SIG-M5 (cell line): ENCODE data around the gene LMF2.

Experiments used
- DNase-seq: peaks from one replicate; lab custom pipeline; 2025; lab: John Stamatoyannopoulos, UW

The LMF2 gene

DNA sequence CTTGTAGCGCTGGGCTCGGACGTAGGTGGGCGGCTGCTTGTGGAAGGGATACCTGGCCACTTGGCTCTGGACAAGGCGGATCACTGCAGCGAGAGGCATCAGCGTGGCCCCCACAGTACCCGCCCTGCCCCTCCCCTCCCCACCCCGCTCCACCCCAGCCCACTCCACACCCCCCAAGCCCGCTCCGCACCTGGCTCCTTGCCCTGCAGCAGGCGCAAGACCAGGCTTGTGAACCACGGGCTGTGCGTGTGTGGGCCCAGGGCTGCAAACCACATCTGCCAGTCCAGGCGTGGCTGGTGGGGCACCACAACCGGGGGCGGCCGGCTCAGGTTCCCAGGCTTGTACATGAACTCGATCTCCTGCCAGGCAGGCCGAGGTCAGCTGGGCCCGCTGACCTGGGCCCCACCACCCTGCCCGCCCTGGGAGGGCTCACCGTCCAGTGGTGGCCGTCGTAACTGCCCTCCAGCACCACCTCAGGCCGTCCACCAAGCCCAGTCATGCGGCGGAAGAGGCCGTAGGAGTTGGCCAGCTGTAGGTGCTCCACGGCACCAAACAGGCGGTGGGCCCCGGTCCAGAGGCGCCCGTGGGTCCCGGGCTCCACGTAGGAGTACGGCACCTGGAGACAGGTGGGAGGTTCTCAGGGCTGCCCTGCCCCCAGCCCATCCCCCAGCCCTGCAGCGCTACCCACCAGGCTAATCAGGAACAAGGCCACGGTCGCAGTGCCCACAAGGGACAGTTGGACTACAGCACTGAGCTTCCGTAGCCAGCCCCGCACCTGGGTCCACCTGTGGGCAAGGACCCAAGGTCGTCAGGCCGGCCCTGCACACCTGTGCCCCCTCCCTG lies 2.9 kb downstream of the LMF2 start:
- no peak for DNase-seq

DNA sequence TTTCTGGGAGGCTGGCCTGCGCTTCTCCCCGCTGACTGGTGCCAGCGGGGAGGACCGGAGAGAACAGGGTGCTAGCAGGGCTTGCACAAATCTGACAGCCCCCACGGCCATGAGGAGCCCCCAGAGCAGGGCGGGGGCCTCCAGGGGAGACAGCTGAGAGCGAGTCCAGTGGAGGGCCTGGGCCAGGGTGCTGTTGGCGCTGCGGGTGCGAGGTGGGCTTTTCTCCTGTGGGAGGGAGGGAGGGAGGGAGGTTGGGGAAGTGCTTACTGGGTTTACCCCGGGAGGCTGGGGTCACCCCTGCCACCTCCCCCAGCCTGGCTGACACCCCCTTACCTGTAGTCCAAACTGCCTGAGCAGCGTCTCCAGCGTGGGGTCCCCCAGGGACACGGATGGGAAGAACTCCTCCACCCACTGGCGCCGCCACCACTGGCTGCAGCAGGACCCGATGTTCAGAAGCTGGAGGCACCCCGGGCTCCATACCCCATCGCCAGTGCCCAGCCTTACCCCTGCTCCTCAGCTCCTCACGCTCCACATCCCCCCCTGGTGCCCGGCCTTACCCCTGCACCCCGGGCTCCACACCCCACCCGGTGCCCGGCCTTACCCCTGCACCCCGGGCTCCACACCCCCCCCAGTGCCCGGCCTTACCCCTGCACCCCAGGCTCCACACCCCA lies 3.9 kb downstream of the LMF2 start:
- DNase-seq, result no peak

DNA sequence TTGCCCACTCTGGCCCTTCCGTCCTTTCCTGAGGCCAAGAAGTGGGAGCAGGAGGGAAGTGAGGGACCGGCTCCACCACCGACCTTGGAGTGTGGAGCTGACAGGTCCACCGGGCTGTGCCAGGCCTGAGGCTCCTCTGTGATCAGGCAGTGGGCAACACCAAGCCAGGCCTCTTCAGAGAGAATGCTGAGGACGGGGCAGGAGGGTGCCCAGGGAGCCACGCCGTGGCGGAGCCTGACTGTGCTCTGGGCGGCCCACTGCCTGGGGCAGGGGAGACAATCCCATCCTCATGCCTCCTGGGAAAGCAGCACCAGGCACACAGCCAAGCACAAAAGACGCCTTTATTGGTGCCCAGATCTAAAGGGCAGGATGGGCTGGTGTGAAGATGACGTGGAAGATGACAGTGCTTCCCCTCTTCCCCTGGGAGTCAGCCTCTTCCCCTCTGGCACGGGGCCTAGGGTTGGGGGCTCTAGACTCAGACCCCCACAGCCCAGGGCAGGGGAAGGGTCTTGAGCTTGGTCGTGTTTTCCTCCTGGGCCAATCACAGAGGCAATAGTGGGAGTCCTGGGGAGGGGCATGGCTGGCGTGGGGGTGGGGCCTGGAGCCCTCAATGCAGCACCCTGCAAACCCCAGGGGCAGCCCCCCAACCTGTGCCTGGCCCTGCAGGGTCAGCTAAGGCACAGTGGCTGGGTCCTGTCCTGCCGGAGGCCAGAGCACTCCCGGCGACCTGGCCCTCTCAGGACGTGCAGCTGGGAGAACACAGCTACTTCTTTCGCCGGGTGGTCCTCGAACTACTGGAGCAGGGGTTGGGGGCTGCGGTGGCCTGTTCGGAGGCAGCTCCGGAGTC lies 4.7 kb downstream of the LMF2 start:
- no peak for DNase-seq

DNA sequence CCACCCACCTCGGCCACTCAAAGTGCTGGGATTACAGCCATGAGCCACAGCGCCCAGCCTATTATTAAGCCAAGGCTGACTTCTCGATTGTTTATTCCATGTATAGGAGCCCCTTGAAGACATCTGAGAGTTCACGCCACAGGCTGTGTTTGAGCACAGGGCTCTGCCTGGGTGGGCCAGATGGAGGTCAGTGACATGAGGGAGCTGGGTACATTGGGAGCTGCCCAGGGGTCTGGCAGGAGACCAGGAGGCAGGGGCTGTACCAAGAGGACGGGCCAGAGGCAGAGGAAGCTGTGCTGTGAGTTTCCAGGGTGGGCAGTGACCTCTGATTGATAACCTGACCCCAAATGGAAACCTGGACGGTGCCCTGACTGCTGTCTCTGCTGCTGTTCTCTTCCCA lies 5.4 kb downstream of the LMF2 start:
- DNase-seq, result no peak

DNA sequence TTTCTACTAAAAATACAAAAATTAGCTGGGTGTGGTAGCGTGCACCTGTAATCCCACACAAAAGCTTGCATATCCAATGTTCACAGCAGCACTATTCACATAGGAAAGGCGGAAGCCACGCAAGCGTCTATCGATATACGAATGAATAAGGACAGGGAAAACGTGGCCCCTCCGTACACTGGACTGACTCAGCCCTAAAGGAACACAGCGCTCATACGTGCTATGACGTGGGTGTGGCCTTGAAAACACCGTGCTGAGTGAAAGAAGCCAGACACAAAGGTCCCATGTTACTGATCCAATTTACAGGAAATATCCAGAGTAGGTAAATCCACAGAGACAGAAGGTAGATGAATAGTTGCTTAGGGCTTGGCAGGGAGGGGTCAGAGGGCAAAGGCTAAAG lies 7.0 kb downstream of the LMF2 start:
- no peak for DNase-seq

DNA sequence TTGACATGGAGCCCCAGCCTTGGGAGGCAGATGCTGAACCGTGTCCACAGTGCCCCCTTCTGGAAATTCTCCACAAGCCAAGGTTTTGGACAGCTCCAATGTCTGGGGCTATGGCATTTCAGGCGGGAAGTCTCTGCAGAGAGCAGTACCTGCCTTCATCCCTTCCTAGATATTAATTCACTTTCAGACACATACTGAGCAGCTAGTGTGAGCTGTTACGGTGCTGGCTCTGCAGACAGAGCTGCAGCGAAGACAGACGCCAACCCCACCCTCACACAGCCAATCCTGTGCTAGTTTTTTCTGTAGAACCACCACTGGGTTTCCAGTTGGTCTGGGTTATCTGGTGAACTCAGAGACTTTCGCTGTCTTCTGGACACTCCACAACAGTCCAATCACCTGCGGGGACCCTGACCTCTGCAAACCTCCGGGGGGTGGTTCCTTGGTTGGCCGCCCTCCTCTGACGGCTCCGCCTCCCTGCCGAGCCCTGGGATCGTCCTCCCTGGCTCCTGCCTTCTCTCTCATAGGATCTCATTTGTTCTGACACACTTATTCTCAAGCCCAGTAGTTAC lies 9.1 kb downstream of the LMF2 start:
- DNase-seq, result no peak

DNA sequence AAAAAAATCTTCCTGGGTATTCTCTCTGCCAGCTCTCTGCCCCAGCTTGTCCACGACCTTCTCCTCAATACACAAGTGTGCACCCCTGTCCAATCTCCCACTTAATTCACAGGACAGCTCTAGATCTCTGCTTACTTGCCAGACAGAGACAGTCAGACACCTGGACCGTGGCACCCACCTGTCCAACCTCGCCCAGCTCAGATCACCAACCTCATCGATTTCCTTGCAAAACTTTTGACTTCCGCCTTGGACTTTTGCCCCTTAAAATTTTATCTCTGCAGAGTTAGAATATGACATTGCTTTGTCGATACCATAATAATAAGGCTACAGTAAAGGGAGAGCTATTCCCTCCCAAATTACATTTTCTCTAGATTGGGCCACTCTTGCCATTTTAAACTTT lies 10.4 kb downstream of the LMF2 start:
- DNase-seq, result no peak

DNA sequence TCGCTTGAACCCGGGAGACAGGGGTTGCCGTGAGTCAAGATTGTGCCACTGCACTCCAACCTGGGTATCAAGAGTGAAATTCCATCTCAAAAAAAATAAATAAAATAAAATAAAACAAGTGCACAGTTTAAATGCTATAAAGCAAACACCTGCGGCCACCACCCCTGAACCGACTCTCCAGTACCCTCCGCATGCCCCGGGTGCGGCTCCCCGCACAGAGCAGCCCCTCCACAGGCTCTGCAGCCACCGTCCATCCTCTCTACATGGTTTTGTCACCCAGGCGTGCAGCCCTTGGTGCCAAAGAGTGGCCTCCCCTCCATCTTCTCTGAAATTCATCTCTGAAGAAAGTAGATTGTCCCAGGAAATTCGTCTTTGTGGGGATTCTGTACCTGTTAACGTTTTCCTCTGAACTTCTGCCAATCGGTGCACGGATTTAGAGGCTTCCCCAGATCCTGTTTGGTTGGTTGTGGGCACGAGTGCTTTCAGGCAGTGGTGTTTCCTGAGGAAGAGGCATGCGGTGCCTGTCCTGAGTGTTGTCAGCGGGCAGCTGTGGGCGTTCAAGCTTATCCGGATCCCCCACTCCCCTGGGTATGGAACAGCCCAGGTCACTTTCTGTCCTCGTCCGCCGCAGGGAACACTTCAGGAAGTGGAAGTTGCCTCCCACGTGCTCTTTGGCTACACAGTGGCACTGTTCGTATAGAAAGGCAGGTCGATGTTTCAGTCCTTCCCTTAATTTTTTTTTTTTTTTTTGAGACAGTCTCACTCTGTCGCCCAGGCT lies 16.8 kb downstream of the LMF2 start:
- DNase-seq, result no peak

DNA sequence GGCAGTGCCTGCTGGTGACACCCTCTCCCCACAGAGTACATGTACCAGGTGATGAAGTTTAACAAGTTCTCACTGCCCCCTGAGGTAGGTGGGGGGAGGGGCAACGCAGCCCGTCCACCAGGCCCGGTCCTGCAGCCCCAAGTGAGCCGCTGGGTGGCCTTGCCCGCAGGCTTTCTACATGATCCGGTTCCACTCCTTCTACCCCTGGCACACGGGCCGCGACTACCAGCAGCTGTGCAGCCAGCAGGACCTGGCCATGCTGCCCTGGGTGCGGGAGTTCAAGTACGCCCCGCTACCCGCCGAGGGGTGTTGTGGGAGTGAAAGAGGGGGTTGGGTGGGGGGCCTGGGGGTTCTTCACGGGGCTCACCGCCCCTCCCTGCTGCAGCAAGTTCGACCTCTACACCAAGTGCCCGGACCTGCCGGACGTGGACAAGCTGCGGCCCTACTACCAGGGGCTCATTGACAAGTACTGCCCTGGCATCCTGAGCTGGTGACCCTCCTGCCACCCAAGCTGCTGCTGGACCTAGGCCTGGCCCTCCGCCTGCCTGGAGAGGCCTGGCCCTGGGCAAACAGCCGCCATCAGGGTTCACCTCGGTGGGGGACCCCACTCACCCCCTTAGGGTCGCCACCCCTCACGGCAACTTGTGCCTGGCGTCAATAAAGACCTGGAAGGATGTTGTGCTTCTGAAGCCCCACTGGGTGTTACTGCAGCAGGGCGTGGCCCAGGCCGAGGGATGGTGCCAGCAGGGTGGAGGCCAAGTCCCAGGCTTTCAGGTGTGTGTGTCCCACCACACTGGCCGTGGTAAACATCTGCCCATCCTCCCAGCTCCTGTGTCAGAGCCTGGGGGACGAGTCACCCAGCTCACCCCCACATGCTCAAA lies 17.9 kb downstream of the LMF2 start:
- DNase-seq, result no peak

DNA sequence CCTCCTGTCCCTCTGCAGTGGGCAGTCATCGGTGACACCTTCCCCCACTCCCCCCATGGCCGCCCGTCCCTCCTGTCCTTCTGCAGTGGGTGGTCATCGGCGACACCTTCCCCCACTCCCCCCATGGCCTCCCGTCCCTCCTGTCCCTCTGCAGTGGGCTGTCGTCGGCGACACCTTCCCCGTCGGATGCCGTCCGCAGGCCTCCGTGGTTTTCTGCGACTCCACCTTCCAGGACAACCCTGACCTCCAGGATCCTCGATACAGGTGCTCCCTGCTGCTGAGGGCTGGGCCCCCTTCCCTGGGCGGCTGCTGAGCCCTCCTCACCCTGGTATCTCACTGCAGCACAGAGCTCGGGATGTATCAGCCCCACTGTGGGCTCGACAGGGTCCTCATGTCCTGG lies 18.6 kb downstream of the LMF2 start:
- DNase-seq, result no peak

DNA sequence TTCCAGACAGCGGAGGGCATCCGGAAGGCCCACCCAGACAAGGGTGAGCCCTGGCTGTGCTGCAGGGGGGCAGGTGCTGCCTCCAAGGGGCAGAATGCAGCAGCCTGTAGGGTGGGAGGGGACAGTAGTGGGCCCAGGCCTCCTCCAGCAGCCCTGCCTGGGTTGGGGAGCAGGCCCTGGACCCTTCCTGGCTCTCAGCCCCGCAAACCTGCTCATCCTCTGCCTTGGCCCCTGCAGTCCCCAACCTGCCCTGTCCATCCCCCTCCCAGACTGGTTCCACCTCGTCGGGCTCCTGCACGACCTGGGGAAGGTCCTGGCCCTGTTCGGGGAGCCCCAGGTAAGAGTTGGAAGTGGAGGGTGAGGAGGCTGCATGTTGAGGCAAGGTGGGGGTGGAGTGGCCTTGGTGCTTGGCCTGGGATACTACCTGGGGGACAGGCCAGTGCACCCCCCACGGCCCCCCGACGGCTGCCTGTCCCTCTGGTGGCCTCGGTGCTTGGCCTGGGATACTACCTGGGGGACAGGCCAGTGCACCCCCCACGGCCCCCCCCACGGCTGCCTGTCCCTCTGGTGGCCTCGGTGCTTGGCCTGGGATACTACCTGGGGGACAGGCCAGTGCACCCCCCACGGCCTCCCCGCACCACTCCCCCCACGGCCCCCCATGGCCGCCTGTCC lies 19.4 kb downstream of the LMF2 start:
- DNase-seq, result no peak

DNA sequence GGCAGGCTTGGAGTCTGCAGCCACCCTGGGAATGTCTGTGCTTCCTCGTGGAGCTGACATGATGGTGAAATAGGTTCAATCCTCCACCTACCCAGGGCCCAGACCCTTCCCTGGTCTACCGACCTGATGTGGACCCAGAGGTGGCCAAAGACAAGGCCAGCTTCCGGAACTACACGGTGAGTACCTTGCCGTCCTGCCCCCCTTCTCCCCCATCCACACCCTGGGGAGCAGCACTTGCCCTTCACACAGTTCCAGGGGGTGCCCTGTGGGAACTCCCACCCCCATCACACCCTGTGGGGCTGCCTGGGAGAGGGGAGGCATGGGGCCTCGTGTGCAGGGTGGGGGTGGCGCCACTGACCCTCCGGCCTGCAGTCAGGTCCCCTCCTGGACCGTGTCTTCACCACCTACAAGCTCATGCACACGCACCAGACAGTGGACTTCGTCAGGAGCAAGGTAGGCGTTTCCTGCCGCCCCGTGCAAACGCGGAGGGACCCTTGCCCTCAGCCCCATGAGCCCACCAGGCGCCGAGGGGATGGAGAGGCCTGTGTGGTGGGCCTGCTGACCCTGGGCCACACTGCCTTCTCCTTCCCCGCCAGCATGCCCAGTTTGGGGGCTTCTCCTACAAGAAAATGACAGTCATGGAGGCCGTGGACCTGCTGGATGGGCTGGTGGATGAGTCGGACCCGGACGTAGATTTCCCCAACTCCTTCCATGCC lies 20.1 kb downstream of the LMF2 start:
- no peak for DNase-seq

DNA sequence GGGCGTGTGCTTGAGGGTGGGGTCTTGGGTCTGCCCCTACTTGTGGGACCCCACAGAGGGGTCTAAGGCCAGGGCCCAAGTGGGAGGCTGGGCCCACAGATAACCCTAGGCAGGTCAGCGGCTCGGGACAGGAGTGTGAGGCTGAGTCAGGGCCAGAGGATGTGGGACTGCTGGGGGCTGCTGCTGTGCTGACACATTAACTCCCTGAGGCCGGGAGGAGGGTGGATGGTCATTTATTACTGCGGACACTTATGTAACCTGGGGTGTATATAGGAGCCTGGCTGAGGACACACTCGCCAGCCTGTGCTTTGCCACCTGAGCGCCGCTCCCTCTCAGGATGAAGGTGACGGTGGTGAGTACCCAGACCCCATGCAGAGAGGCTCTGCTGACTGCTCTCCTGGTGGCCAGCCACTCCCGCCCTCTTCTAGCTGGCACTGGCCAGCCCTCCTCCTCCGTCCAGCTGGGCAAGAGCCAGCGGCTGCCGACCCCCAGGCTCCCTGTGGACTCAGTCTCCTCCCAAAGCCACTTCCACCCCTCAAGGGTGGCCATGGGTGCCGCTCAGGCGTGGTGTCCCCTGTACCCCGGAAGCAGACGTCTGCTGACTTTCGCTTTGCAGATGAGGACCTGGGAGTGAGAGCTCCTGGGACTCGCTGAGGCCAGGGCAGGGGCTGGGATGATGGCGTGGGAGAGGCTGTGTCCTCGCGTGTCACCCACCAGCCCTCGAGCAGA lies 20.8 kb downstream of the LMF2 start, which contains the start of gene MIOX:
TSS of gene MIOX (plus strand) at position 299 of the 729 bp plus-strand sequence. CDS start at position 338, 39 bp downstream.
- no peak for DNase-seq

DNA sequence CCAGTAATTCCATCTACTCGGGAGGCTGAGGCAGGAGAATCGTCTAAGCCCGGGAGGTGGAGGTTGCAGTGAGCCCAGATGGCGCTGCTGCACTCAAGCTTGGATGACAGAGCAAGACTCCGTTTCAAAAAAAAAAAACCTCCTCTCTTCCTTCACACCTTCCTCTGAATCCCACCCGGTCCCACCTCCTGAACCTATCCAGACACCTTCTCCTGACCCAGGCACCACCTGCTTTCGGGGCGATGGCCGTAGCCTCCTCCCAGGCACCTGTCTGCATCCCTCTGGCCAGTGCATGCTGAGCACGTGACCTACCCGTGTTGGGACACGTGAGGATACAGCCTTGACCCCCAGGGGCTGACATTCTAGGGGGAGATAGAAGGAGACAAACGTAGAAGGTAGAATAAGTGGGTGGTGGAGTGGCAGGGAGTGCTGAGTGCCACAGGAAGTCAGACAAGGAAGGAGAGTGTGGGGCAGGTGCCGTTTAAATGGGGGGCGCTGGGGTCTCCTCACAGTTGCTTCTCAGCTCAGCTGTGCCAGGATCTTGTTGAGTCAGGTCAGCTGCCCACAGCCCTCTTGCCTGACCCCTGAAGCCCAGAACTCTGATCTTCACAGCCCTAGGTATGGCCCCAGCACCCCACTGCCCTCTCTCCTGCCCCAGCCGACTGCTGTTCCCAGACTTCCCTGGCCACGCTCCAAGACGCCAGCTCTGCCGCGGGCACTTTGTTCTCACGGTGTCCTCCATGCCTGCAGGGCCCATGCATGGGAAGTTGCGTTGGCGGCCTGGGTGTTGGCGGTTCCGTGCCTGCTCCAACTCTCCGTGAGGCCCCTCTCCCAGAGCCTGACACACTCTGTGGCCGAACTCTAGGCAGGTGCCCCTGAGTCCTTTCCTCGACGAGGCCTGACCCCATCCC lies 22.0 kb downstream of the LMF2 start:
- no peak for DNase-seq

DNA sequence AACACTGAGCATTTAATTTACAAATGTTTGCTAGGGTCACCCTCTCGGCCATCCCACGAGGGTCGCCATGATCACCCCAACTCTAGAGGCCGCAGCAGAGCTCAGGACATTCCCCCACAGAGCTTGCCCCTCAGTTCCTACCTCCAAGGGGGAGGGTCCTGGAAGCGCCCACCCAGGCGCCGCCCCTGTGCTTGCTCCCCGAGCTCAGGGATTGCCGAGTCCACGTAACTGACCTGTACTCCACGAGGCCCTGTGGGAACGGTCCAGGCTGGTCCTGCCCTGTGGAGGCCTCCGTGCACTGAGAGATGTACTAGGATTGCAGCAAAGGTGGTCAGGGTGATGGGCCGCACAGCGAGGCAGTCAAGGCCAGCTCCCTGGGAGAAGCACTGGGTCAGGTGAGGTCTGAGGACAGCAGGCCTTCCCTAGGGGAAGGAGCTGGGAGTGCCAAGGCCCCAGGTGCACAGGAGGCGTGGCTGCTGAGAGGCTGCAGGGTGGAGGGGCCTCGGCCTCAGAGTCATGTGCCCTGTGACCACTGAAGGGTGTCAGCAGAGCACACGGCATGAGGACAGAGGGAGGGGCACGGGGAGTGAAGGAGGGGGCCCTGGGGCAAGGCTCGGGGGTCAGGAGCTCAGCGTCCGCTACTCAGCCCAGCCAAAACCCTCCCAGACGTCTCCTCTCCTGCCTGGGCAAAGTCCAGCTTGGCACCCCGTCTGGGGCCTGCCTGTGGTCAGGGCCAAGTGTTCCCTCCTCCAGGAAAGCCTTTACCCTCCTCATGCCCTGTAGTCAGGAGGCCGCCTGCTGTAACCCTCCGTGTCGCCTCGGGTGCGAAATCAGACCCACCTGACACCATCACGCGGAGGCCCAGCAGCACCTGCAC lies 23.3 kb downstream of the LMF2 start:
- DNase-seq, result no peak

DNA sequence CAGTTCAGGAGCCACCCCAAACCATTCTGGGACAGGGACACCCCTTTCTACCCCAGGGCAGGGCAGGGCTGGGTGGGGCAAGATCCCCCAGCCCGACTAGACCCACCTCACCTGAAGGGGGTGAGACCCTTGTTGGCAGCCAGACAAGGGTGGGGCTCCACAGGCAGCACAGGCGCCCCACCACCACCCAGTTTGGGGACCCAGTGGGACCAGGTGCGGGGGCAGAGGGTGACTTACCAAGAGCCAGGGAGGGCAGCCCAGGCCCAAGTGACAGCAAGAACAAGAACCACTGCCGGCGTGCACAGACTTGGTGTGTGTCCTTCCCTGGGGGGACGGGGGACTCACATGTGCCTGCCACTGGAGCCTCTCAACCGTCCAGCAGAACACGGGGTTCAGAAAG lies 23.9 kb downstream of the LMF2 start:
- no peak for DNase-seq
